Stimulated activated CD4-positive, alpha-beta T cell treated with anti-CD3 and anti-CD28 coated beads, Interleukin-1b, Interleukin-23, amount 100 ng/mL, for 4 hours (primary cell): Measurements from ENCODE around the gene IFNLR1.

Experiments used
- DNase-seq, 2 donors: peaks; one replicate each; pipeline ENCODE4 v3.0.0-alpha.2; 2020; ENCODE audit warnings: low read depth in 2 of 2

Gene IFNLR1

DNA sequence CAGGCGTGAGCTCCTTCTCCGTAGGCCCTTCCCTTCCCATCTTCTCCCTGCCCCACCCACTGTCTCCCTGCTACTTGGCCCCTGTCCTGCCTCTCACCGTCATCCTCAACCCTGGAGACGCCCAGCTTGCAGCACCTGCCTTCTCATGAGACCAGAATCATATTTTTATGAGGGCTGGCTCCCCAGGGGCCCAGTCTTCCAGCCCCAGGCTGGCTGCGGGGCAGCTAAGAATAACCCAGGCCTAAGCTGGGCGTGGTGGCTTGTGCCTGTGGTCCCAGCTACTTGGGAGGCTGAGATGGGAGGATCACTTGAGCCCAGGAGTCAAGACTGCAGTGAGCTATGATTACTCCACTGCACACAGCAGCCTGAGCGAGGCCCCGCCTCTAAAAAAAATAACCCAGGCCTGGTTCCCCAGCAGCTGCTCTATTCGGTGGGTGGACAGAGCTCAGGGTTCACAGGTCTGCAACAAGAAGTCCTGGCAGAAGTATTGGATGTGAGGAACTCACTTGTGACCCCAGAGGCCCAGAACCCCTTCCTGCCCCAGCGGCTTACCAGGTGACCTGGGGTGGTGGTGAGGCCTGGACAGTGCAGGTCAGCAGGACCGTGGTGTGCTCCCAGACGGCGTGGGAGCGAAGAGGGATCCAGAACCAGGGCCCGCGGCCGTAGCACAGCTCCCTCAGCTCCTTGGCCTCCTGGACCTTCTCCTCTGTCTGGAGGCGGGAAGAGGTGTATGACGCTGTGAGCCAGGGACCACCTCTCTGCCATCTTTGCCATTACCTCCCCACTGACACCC, 81.5 kb downstream of the IFNLR1 start:
- no peak for DNase-seq

DNA sequence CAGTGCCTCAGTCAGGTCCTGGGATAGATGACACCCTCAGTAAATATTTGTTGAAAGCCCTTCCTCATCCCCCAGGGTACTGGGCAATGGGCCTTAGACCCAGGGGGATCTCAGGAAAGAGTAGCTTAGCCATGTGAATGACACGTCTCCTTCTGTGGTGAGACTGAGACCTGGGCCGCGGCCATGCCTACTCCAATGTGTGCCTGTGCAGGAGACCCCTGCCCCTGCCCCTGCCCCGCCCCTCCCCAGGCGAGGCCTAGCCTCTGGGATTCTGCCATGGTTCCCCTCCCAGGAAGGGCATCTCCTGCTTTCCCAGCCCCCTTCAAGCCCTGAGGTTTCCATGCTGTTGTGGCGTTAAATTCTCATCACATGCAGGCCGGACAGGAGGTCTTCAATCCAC, 82.2 kb downstream of the IFNLR1 start:
- no peak for DNase-seq
